Measurements from ENCODE around the gene LRP11.

LRP11 gene

GRCh38 chr6:149809798-149810197, 54.4 kb downstream of the LRP11 start:
- no peaks in the 10 kb centered on the region for H3K27me3 ChIP-seq (replicated peaks; ENCODE audit: control insufficient read depth, insufficient read depth, low read length, poor library complexity, severe bottlenecking)
- no peak for DNase-seq

GRCh38 chr6:149806127-149806526, 58.0 kb downstream of the LRP11 start:
- Histone ChIP-seq H3K4me1 (ENCODE audit: control insufficient read depth, insufficient read depth, low read length, poor library complexity, severe bottlenecking) (no peaks in the 10 kb centered on the region), H3K27ac (ENCODE audit: insufficient read depth, low read length, poor library complexity, severe bottlenecking) (no peak overlapping the region), H3K9me3 (ENCODE audit: control insufficient read depth, low read length) (no peaks in the 10 kb centered on the region), H3K27me3 (replicated peaks; ENCODE audit: control insufficient read depth, insufficient read depth, low read length, poor library complexity, severe bottlenecking) (no peaks in the 10 kb centered on the region), H3K36me3 (ENCODE audit: control insufficient read depth, insufficient read depth, low read length) (peaks cover 8% of the 10 kb centered on the region), H3K4me3 (ENCODE audit: insufficient read depth, low read depth, low read length, poor library complexity, severe bottlenecking) (no peak overlapping the region)
- no peak for DNase-seq

More at GRCh38 chr6:149809798-149810197, 54.4 kb downstream of the LRP11 start:
- H3K27ac ChIP-seq (ENCODE audit: insufficient read depth, low read length, poor library complexity, severe bottlenecking), result no peak overlapping the region
- H3K4me1 ChIP-seq (ENCODE audit: control insufficient read depth, insufficient read depth, low read length, poor library complexity, severe bottlenecking), result no peaks in the 10 kb centered on the region
- H3K4me3 ChIP-seq (ENCODE audit: insufficient read depth, low read depth, low read length, poor library complexity, severe bottlenecking), result no peak overlapping the region
- H3K9me3 ChIP-seq (ENCODE audit: control insufficient read depth, low read length), result no peaks in the 10 kb centered on the region
- peaks cover 1% of the 10 kb centered on the region for H3K36me3 ChIP-seq (ENCODE audit: control insufficient read depth, insufficient read depth, low read length)

GRCh38 chr6:149783551-149783950, 80.6 kb downstream of the LRP11 start:
- H3K27me3 ChIP-seq (replicated peaks; ENCODE audit: control insufficient read depth, insufficient read depth, low read length, poor library complexity, severe bottlenecking), result no peaks in the 10 kb centered on the region
- no peak overlapping the region for H3K4me3 ChIP-seq (ENCODE audit: insufficient read depth, low read depth, low read length, poor library complexity, severe bottlenecking)
- H3K9me3 ChIP-seq (ENCODE audit: control insufficient read depth, low read length), result no peaks in the 10 kb centered on the region
- no peaks in the 10 kb centered on the region for H3K4me1 ChIP-seq (ENCODE audit: control insufficient read depth, insufficient read depth, low read length, poor library complexity, severe bottlenecking)
- no peak for DNase-seq
- H3K36me3 ChIP-seq (ENCODE audit: control insufficient read depth, insufficient read depth, low read length), result no peaks in the 10 kb centered on the region
- H3K27ac ChIP-seq (ENCODE audit: insufficient read depth, low read length, poor library complexity, severe bottlenecking), result no peak overlapping the region

GRCh38 chr6:149782337-149782736, 81.8 kb downstream of the LRP11 start:
- Histone ChIP-seq H3K4me1 (ENCODE audit: control insufficient read depth, insufficient read depth, low read length, poor library complexity, severe bottlenecking) (no peaks in the 10 kb centered on the region), H3K36me3 (ENCODE audit: control insufficient read depth, insufficient read depth, low read length) (no peaks in the 10 kb centered on the region), H3K27ac (ENCODE audit: insufficient read depth, low read length, poor library complexity, severe bottlenecking) (no peak overlapping the region), H3K4me3 (ENCODE audit: insufficient read depth, low read depth, low read length, poor library complexity, severe bottlenecking) (no peak overlapping the region), H3K9me3 (ENCODE audit: control insufficient read depth, low read length) (no peaks in the 10 kb centered on the region), H3K27me3 (replicated peaks; ENCODE audit: control insufficient read depth, insufficient read depth, low read length, poor library complexity, severe bottlenecking) (no peaks in the 10 kb centered on the region)
- no peak for DNase-seq

- H3K27me3 ChIP-seq (replicated peaks; ENCODE audit: control insufficient read depth, insufficient read depth, low read length, poor library complexity, severe bottlenecking), result no peaks in the 10 kb centered on the region
- H3K9me3 ChIP-seq (ENCODE audit: control insufficient read depth, low read length), result no peaks in the 10 kb centered on the region
- DNase-seq, result no peak
- H3K4me3 ChIP-seq (ENCODE audit: insufficient read depth, low read depth, low read length, poor library complexity, severe bottlenecking), result no peak overlapping the region
- no peak overlapping the region for H3K27ac ChIP-seq (ENCODE audit: insufficient read depth, low read length, poor library complexity, severe bottlenecking)
- no peaks in the 10 kb centered on the region for H3K36me3 ChIP-seq (ENCODE audit: control insufficient read depth, insufficient read depth, low read length)
- H3K4me1 ChIP-seq (ENCODE audit: control insufficient read depth, insufficient read depth, low read length, poor library complexity, severe bottlenecking), result no peaks in the 10 kb centered on the region
Observed at GRCh38 chr6:149781715-149782114, 82.4 kb downstream of the LRP11 start.

- Histone ChIP-seq H3K27ac (ENCODE audit: insufficient read depth, low read length, poor library complexity, severe bottlenecking) (no peak overlapping the region), H3K4me3 (ENCODE audit: insufficient read depth, low read depth, low read length, poor library complexity, severe bottlenecking) (no peak overlapping the region), H3K36me3 (ENCODE audit: control insufficient read depth, insufficient read depth, low read length) (no peaks in the 10 kb centered on the region)
Observed at GRCh38 chr6:149779644-149779963, 84.6 kb downstream of the LRP11 start.

GRCh38 chr6:149777624-149778023, 86.5 kb downstream of the LRP11 start:
- Histone ChIP-seq H3K27me3 (replicated peaks; ENCODE audit: control insufficient read depth, insufficient read depth, low read length, poor library complexity, severe bottlenecking) (no peaks in the 10 kb centered on the region), H3K36me3 (ENCODE audit: control insufficient read depth, insufficient read depth, low read length) (no peaks in the 10 kb centered on the region), H3K4me3 (ENCODE audit: insufficient read depth, low read depth, low read length, poor library complexity, severe bottlenecking) (no peak overlapping the region), H3K27ac (ENCODE audit: insufficient read depth, low read length, poor library complexity, severe bottlenecking) (no peak overlapping the region), H3K4me1 (ENCODE audit: control insufficient read depth, insufficient read depth, low read length, poor library complexity, severe bottlenecking) (no peaks in the 10 kb centered on the region), H3K9me3 (ENCODE audit: control insufficient read depth, low read length) (no peaks in the 10 kb centered on the region)
- no peak for DNase-seq

More at GRCh38 chr6:149779644-149779963, 84.6 kb downstream of the LRP11 start:
- no peaks in the 10 kb centered on the region for H3K4me1 ChIP-seq (ENCODE audit: control insufficient read depth, insufficient read depth, low read length, poor library complexity, severe bottlenecking)
- no peaks in the 10 kb centered on the region for H3K27me3 ChIP-seq (replicated peaks; ENCODE audit: control insufficient read depth, insufficient read depth, low read length, poor library complexity, severe bottlenecking)
- no peak for DNase-seq
- no peaks in the 10 kb centered on the region for H3K9me3 ChIP-seq (ENCODE audit: control insufficient read depth, low read length)

- H3K9me3 ChIP-seq (ENCODE audit: control insufficient read depth, low read length), result no peaks in the 10 kb centered on the region
- H3K36me3 ChIP-seq (ENCODE audit: control insufficient read depth, insufficient read depth, low read length), result peaks cover 7% of the 10 kb centered on the region
- H3K27me3 ChIP-seq (replicated peaks; ENCODE audit: control insufficient read depth, insufficient read depth, low read length, poor library complexity, severe bottlenecking), result no peaks in the 10 kb centered on the region
- H3K27ac ChIP-seq (ENCODE audit: insufficient read depth, low read length, poor library complexity, severe bottlenecking), result no peak overlapping the region
- H3K4me1 ChIP-seq (ENCODE audit: control insufficient read depth, insufficient read depth, low read length, poor library complexity, severe bottlenecking), result no peaks in the 10 kb centered on the region
- DNase-seq, result no peak
- H3K4me3 ChIP-seq (ENCODE audit: insufficient read depth, low read depth, low read length, poor library complexity, severe bottlenecking), result no peak overlapping the region
Observed at GRCh38 chr6:149771925-149772324, 92.2 kb downstream of the LRP11 start.

GRCh38 chr6:149771185-149771584, 93.0 kb downstream of the LRP11 start:
- H3K4me3 ChIP-seq (ENCODE audit: insufficient read depth, low read depth, low read length, poor library complexity, severe bottlenecking), result no peak overlapping the region
- no peak overlapping the region for H3K27ac ChIP-seq (ENCODE audit: insufficient read depth, low read length, poor library complexity, severe bottlenecking)
- no peaks in the 10 kb centered on the region for H3K4me1 ChIP-seq (ENCODE audit: control insufficient read depth, insufficient read depth, low read length, poor library complexity, severe bottlenecking)
- H3K27me3 ChIP-seq (replicated peaks; ENCODE audit: control insufficient read depth, insufficient read depth, low read length, poor library complexity, severe bottlenecking), result no peaks in the 10 kb centered on the region
- no peaks in the 10 kb centered on the region for H3K9me3 ChIP-seq (ENCODE audit: control insufficient read depth, low read length)
- no peak for DNase-seq
- H3K36me3 ChIP-seq (ENCODE audit: control insufficient read depth, insufficient read depth, low read length), result peaks cover 8% of the 10 kb centered on the region

GRCh38 chr6:149769676-149770075, 94.5 kb downstream of the LRP11 start:
- Histone ChIP-seq H3K27ac (ENCODE audit: insufficient read depth, low read length, poor library complexity, severe bottlenecking) (no peak overlapping the region), H3K36me3 (ENCODE audit: control insufficient read depth, insufficient read depth, low read length) (peaks cover 10% of the 10 kb centered on the region)

More at GRCh38 chr6:149769676-149770075, 94.5 kb downstream of the LRP11 start:
- no peak for DNase-seq
- H3K4me3 ChIP-seq (ENCODE audit: insufficient read depth, low read depth, low read length, poor library complexity, severe bottlenecking), result no peak overlapping the region
- no peaks in the 10 kb centered on the region for H3K4me1 ChIP-seq (ENCODE audit: control insufficient read depth, insufficient read depth, low read length, poor library complexity, severe bottlenecking)
- no peaks in the 10 kb centered on the region for H3K27me3 ChIP-seq (replicated peaks; ENCODE audit: control insufficient read depth, insufficient read depth, low read length, poor library complexity, severe bottlenecking)
- H3K9me3 ChIP-seq (ENCODE audit: control insufficient read depth, low read length), result no peaks in the 10 kb centered on the region
